WTC11 (cell line): ENCODE results near the gene JADE3. TPM values are rescaled to one million over a fixed set of nuclear protein-coding genes. Genes with fewer than 3 reads are reported as not detected.

Experiments used
- ATAC-seq: fragments of 200-7000 bp; cut with Tn5 transposase; 2 replicates; pipeline ENCODE4 v1.10.0; 2021; ENCODE audit warnings: mild to moderate bottlenecking, moderate library complexity
- CTCF ChIA-PET: fragments of 300-600 bp; sonication (Branson Sonifier 250); formaldehyde crosslinking; loops from one replicate; lab custom pipeline; 2021; ENCODE audit warnings: antibody characterized with exemption; lab: Charles Lee
- POLR2A ChIA-PET: fragments of 350-600 bp; sonication (Branson Sonifier 250); formaldehyde crosslinking; loops from one replicate; lab custom pipeline; 2021; ENCODE audit warnings: antibody characterized with exemption; lab: Charles Lee
- DNase-seq: peaks from one replicate; pipeline ENCODE4 v3.0.0; 2021; ENCODE audit warnings: low spot score
- H3K27ac Mint-ChIP-seq: 2 replicates; pipeline ENCODE4 v1.8.0; 2021; ENCODE audit warnings: mixed read lengths
- H3K27me3 Mint-ChIP-seq: 2 replicates; pipeline ENCODE4 v1.8.0; 2021; ENCODE audit warnings: low read depth, mild to moderate bottlenecking, moderate library complexity, mixed read lengths
- H3K36me3 Mint-ChIP-seq: 2 replicates; pipeline ENCODE4 v1.8.0; 2021; ENCODE audit warnings: mixed read lengths
- H3K4me1 Mint-ChIP-seq: 2 replicates; pipeline ENCODE4 v1.8.0; 2022; ENCODE audit warnings: mixed read lengths
- H3K4me3 Mint-ChIP-seq: 2 replicates; pipeline ENCODE4 v1.8.0; 2021; ENCODE audit warnings: mild to moderate bottlenecking, moderate library complexity, mixed read lengths
- H3K9me3 Mint-ChIP-seq: 2 replicates; pipeline ENCODE4 v1.8.0; 2021; ENCODE audit warnings: mixed read lengths
- ATF2 ChIP-seq: sonication (generic); formaldehyde crosslinking; IDR thresholded peaks from 2 replicates; pipeline ENCODE4 v1.8.1; 2022; ENCODE audit warnings: low read depth, missing genetic modification reagents, borderline replicate concordance
- ELF4 ChIP-seq: sonication (generic); formaldehyde crosslinking; IDR thresholded peaks from 2 replicates; pipeline ENCODE4 v1.8.1; 2022; ENCODE audit warnings: low read depth, mild to moderate bottlenecking, moderate library complexity, missing genetic modification reagents
- ERG ChIP-seq: fragments of 250-450 bp; sonication (Bioruptor Pico); IDR thresholded peaks from 2 replicates; pipeline ENCODE4 v1.8.0; 2021; ENCODE audit warnings: mild to moderate bottlenecking
- FOXP4 ChIP-seq: sonication (generic); formaldehyde crosslinking; IDR thresholded peaks from 2 replicates; pipeline ENCODE4 v1.8.0; 2022; ENCODE audit warnings: mild to moderate bottlenecking, missing genetic modification reagents
- GRHL2 ChIP-seq: fragments of 250-450 bp; sonication (Bioruptor Pico); IDR thresholded peaks from 2 replicates; pipeline ENCODE4 v1.8.0; 2022; ENCODE audit warnings: mild to moderate bottlenecking, moderate library complexity; ENCODE audit not compliant: insufficient replicate concordance, severe bottlenecking
- IRF1 ChIP-seq: sonication (generic); formaldehyde crosslinking; IDR thresholded peaks from 2 replicates; pipeline ENCODE4 v1.8.0; 2023; ENCODE audit warnings: missing genetic modification reagents
- IRF2 ChIP-seq: sonication (generic); formaldehyde crosslinking; IDR thresholded peaks from 2 replicates; pipeline ENCODE4 v1.8.0; 2022; ENCODE audit warnings: low read depth, missing genetic modification reagents, borderline replicate concordance
- ZNF138 ChIP-seq: sonication (generic); formaldehyde crosslinking; conservative IDR thresholded peaks from 2 replicates; pipeline ENCODE4 v1.8.1; 2022; ENCODE audit warnings: mild to moderate bottlenecking, moderate library complexity, missing genetic modification reagents
- ZNF232 ChIP-seq: sonication (generic); formaldehyde crosslinking; IDR thresholded peaks from 2 replicates; pipeline ENCODE4 v1.8.0; 2022; ENCODE audit warnings: mild to moderate bottlenecking, missing genetic modification reagents
- ZNF281 ChIP-seq: sonication (generic); formaldehyde crosslinking; IDR thresholded peaks from 2 replicates; pipeline ENCODE4 v1.8.0; 2023; ENCODE audit warnings: mild to moderate bottlenecking, missing genetic modification reagents
- ZNF423 ChIP-seq: fragments of 250-450 bp; sonication (Bioruptor Pico); IDR thresholded peaks from 2 replicates; pipeline ENCODE4 v2.1.2; 2022; ENCODE audit warnings: mild to moderate bottlenecking, moderate library complexity
- ZNF425 ChIP-seq: fragments of 250-450 bp; sonication (Bioruptor Pico); conservative IDR thresholded peaks from 2 replicates; pipeline ENCODE4 v1.9.0; 2021; ENCODE audit warnings: mild to moderate bottlenecking
- ZNF532 ChIP-seq: fragments of 250-450 bp; sonication (Bioruptor Pico); IDR thresholded peaks from 2 replicates; pipeline ENCODE4 v1.9.0; 2021; ENCODE audit warnings: mild to moderate bottlenecking, borderline replicate concordance
- ZSCAN18 ChIP-seq: fragments of 250-450 bp; sonication (Bioruptor Pico); IDR thresholded peaks from 2 replicates; pipeline ENCODE4 v2.1.2; 2022; ENCODE audit warnings: mild to moderate bottlenecking, moderate library complexity
- total RNA-seq: library from RNA; stranded (reverse); gene quantifications from 3 replicates; pipeline ENCODE4 v1.2.3, GENCODE V29; 2021

JADE3 gene
- total RNA-seq, 1 experiment from 2014 or later: 19.2 TPM

GRCh38 chrX:46876901-46877300 lies 35.3 kb upstream of the JADE3 start:
- no peak for TF ChIP-seq ERG (CRISPR knock-in tag)
- TF ChIP-seq ZNF138 (CRISPR knock-in tag): no peak
- no peak for TF ChIP-seq IRF2
- no peak for TF ChIP-seq ZSCAN18 (CRISPR knock-in tag)
- TF ChIP-seq ZNF232 (CRISPR knock-in tag): no peak
- TF ChIP-seq ATF2 (CRISPR knock-in tag): no peak
- TF ChIP-seq ZNF425: no peak
- TF ChIP-seq ELF4: no peak
- TF ChIP-seq ZNF281 (CRISPR knock-in tag): no peak
- TF ChIP-seq ZNF532 (CRISPR knock-in tag): no peak
- no peak for TF ChIP-seq GRHL2
- no peak for TF ChIP-seq FOXP4 (CRISPR knock-in tag)
- no peak for TF ChIP-seq ZNF423
- TF ChIP-seq IRF1: no peak
- TF ChIP-seq, all 79 proteins: peak for 0
- Mint-ChIP-seq H3K27ac (no peak overlapping the region), H3K36me3 (peaks cover 3% of the 10 kb centered on the region; the same call in 1 of the 2 replicates), H3K4me1 (peaks cover 19% of the 10 kb centered on the region), H3K27me3 (no peaks in the 10 kb centered on the region), H3K4me3 (no peak overlapping the region), H3K9me3 (no peaks in the 10 kb centered on the region)
- POLR2A ChIA-PET: interaction anchor here (0.7 kb wide), 1 partner anchor 1198 kb away, joined by 3 read pairs; no protein-coding TSS in a partner anchor
- CTCF ChIA-PET: no interaction called here
- DNase-seq: no peak
- no peak for ATAC-seq
